GM12873 (cell line): ENCODE data around the gene TMEM178A.

ENCODE experiments used
- CTCF ChIP-seq: IDR thresholded peaks from 2 replicates; pipeline ENCODE4 v1.5.1; 2012; ENCODE audit warnings: low read depth, mild to moderate bottlenecking, moderate library complexity, low read length, control low read depth; ENCODE audit not compliant: insufficient read depth; ENCODE audit errors: missing control alignments

Gene TMEM178A

GRCh38 chr2:39689272-39689841, 23.6 kb downstream of the TMEM178A start:
- no peak for TF ChIP-seq CTCF

GRCh38 chr2:39689876-39690275, 24.2 kb downstream of the TMEM178A start:
- no peak for TF ChIP-seq CTCF

GRCh38 chr2:39693245-39693644, 27.5 kb downstream of the TMEM178A start:
- TF ChIP-seq CTCF = no peak

GRCh38 chr2:39696101-39696553, 30.4 kb downstream of the TMEM178A start:
- no peak for TF ChIP-seq CTCF

GRCh38 chr2:39696838-39697237, 31.1 kb downstream of the TMEM178A start:
- TF ChIP-seq CTCF = no peak

- no peak for TF ChIP-seq CTCF
Measured at GRCh38 chr2:39697454-39697853, 31.7 kb downstream of the TMEM178A start.

GRCh38 chr2:39701137-39701536, 35.4 kb downstream of the TMEM178A start:
- TF ChIP-seq CTCF = no peak
